GM12874 (cell line): ENCODE data around the gene CD3E.

Source experiments
- CTCF ChIP-seq: IDR thresholded peaks from 2 replicates; pipeline ENCODE4 v1.5.1; 2011; ENCODE audit warnings: low read depth, mild to moderate bottlenecking, control low read depth, low read length, moderate library complexity; ENCODE audit not compliant: insufficient read depth

CD3E gene

GRCh38 chr11:118358071-118358470, 53.5 kb downstream of the CD3E start:
- TF ChIP-seq CTCF, result no peak

GRCh38 chr11:118359295-118359958, 54.9 kb downstream of the CD3E start, which contains the start of gene UBE4A:
TSS of gene UBE4A (plus strand) at chr11:118359600. CDS start at chr11:118365081, 5,481 bp downstream.
- no peak for TF ChIP-seq CTCF

- no peak for TF ChIP-seq CTCF
These were observed 60.6 kb downstream of the CD3E start for GRCh38 chr11:118364956-118365615.
